ENCODE results near the gene MPRIP. TPM values are rescaled to one million over a fixed set of nuclear protein-coding genes. Genes with fewer than 3 reads are reported as not detected.

MPRIP gene
- total RNA-seq, 2 experiments from 2014 or later = 132 to 135 TPM

DNA sequence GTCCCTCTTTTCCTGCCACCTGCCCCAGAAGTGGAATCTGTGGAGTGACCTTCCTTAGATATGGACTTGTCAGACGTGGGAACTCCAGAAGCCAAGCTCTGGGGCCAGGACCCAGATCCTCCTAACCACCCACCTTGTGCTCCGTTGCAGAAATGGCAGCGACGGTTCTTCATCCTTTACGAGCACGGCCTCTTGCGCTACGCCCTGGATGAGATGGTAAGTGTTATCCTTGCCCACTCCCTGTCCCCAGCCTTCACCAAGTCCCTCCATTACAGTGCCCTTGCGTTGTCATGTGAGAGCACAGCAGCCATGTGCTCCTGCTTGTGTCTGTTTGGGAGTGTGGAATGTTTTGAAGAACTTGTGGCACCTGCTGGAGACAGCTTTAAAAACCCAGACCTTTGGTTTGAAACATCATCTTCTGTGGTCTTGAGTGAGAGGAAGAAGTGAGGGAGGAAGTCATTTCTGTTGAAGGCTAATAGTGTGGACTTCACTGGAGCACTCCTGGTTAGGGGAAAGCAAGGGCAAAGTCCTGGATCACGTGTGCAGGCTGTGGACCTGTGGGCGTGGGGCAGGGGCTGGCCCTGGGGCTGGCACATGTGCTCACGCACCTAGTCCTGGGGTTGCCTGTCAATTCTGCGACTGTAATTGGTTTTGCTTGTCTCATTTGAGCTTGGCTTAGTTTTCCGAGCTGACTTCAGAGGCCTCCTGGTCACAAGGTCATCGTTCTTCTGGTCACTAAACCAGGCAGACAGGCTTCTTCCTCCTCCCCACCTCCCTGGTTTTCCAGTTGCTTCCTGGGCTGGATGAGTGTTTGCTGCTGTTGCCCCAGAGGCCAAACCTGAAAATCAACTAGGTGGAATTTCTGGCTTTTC is 35.8 kb downstream of the MPRIP start:
- ATAC-seq = no peak
- TF ChIP-seq, protein P1, sequence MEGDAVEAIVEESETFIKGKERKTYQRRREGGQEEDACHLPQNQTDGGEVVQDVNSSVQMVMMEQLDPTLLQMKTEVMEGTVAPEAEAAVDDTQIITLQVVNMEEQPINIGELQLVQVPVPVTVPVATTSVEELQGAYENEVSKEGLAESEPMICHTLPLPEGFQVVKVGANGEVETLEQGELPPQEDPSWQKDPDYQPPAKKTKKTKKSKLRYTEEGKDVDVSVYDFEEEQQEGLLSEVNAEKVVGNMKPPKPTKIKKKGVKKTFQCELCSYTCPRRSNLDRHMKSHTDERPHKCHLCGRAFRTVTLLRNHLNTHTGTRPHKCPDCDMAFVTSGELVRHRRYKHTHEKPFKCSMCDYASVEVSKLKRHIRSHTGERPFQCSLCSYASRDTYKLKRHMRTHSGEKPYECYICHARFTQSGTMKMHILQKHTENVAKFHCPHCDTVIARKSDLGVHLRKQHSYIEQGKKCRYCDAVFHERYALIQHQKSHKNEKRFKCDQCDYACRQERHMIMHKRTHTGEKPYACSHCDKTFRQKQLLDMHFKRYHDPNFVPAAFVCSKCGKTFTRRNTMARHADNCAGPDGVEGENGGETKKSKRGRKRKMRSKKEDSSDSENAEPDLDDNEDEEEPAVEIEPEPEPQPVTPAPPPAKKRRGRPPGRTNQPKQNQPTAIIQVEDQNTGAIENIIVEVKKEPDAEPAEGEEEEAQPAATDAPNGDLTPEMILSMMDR (IDR thresholded peaks at IDR 0.05) = no peak
- no peak for DNase-seq
- POLR2A ChIA-PET = interaction anchor here (0.7 kb wide), 1 partner anchor 135 kb away, joined by 3 read pairs; no protein-coding TSS in a partner anchor
- H3K27ac Mint-ChIP-seq = no peak overlapping the region
- peaks cover 4% of the 10 kb centered on the region for H3K36me3 Mint-ChIP-seq (ENCODE audit: low read depth)
- no peaks in the 10 kb centered on the region for H3K9me3 Mint-ChIP-seq
- no peak overlapping the region for H3K4me3 Mint-ChIP-seq
- intact Hi-C loops (cut with micrococcal nuclease) = no loop called here
- CTCF ChIA-PET = no interaction called here
- H3K4me1 Mint-ChIP-seq (ENCODE audit: low read depth) = peaks cover 32% of the 10 kb centered on the region
- H3K27me3 Mint-ChIP-seq = no peaks in the 10 kb centered on the region

DNA sequence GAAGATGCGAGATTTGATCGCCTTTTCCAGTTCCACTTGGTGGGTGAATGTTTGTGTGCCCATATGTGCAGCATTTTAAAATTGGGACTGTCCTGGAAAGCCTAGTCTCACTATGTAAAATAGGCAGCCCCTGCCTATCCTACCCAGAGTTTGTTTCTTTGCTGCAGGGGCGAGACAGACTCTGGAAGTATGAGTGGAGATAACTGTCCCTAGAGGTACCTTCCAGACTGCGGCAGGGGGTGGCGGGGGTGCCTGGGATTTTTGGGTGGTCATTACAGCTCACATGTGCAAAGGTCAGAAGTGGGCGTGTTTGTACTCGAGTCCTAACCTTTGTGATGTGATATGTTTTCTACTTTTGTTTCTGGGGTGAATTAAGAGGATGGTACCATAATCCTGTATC is 36.6 kb downstream of the MPRIP start:
- intact Hi-C loops (cut with micrococcal nuclease) = no loop called here
- Mint-ChIP-seq H3K27me3 (no peaks in the 10 kb centered on the region), H3K4me1 (ENCODE audit: low read depth) (peaks cover 27% of the 10 kb centered on the region), H3K4me3 (no peak overlapping the region), H3K27ac (no peak overlapping the region), H3K9me3 (no peaks in the 10 kb centered on the region), H3K36me3 (ENCODE audit: low read depth) (peaks cover 4% of the 10 kb centered on the region)
- ChIA-PET POLR2A (no interaction called here), CTCF (no interaction called here)
- TF ChIP-seq, protein P1 (IDR thresholded peaks at IDR 0.05) = no peak
- ATAC-seq (no peak), DNase-seq (no peak)

DNA sequence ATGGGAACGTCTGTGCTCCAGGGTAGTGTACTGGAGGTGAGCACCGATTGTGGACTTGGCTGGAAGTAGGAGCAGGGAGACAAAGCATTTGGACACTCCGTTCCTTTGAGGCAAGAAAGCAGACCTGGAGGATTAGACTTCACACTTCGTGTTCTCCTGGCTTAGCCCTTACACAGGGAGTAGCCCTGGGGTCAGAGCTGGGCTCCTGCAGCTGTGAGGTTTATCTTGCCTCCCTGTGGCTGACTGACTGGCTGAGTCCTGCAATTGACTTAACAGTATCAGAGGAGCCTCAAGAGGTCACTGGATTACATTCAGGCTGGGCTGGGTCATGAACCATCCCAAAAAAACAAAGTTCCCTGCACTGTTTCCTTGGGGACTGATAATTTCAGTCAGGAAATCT is 37.1 kb downstream of the MPRIP start:
- no peaks in the 10 kb centered on the region for H3K9me3 Mint-ChIP-seq
- TF ChIP-seq, protein P1 (IDR thresholded peaks at IDR 0.05) = no peak
- CTCF ChIA-PET = no interaction called here
- peaks cover 4% of the 10 kb centered on the region for H3K36me3 Mint-ChIP-seq (ENCODE audit: low read depth)
- H3K27ac Mint-ChIP-seq = no peak overlapping the region
- ATAC-seq = no peak
- H3K4me3 Mint-ChIP-seq = no peak overlapping the region
- H3K4me1 Mint-ChIP-seq (ENCODE audit: low read depth) = peaks cover 22% of the 10 kb centered on the region
- intact Hi-C loops (cut with micrococcal nuclease) = no loop called here
- DNase-seq = no peak
- POLR2A ChIA-PET = no interaction called here
- no peaks in the 10 kb centered on the region for H3K27me3 Mint-ChIP-seq

DNA sequence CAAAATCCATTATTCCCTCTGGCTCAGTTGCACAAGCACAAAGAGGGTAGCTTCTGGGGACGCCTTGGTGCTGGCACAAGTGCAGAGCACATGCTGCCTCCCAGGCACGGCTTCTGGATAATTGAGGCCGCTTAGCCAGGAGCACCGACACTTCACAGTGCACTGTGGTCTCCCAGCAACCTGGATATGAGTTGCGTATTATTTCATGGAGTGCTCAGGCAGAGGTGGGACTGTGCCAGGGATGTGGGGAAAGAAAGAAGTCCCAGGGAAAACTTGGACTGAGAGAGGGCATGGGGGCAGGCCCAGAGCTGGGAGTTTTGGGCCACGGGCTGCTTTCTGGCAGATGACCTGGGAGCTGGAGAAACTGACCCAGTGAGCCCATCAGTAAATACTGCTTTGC is 37.5 kb downstream of the MPRIP start:
- TF ChIP-seq, protein P1 (IDR thresholded peaks at IDR 0.05) = no peak
- H3K36me3 Mint-ChIP-seq (ENCODE audit: low read depth) = peaks cover 4% of the 10 kb centered on the region
- H3K4me1 Mint-ChIP-seq (ENCODE audit: low read depth) = peaks cover 17% of the 10 kb centered on the region
- H3K27me3 Mint-ChIP-seq = no peaks in the 10 kb centered on the region
- no peak overlapping the region for H3K27ac Mint-ChIP-seq
- no peak for DNase-seq
- no peak for ATAC-seq
- no peaks in the 10 kb centered on the region for H3K9me3 Mint-ChIP-seq
- intact Hi-C loops (cut with micrococcal nuclease) = no loop called here
- no peak overlapping the region for H3K4me3 Mint-ChIP-seq
- CTCF ChIA-PET = no interaction called here
- POLR2A ChIA-PET = no interaction called here

DNA sequence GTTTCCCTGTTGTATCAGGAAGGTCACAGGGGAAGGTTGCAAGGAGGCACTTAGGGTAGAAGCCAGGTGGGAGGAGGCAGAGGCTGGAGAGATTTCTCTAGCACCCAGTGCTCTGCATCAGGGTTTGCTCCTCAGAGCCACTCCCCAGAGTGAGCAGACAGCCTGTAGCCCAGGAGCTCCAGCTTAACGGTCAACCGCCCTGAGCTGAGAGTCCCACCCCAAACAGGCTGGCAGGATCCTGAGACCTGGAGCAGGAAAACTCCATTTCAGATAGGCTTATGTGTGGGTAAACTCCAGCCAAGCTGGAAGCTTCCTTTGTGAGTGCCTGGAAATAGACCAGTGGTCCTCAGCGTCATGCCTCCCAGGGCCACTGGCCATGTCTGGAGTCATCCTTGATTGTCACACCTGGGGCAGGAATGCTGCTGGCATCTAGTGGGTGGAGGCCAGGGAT is 37.9 kb downstream of the MPRIP start:
- TF ChIP-seq, protein P1 (IDR thresholded peaks at IDR 0.05) = no peak
- H3K27ac Mint-ChIP-seq = no peak overlapping the region
- no peaks in the 10 kb centered on the region for H3K9me3 Mint-ChIP-seq
- H3K36me3 Mint-ChIP-seq (ENCODE audit: low read depth) = peaks cover 4% of the 10 kb centered on the region
- CTCF ChIA-PET = no interaction called here
- POLR2A ChIA-PET = no interaction called here
- H3K4me3 Mint-ChIP-seq = no peak overlapping the region
- DNase-seq = no peak
- no peak for ATAC-seq
- H3K27me3 Mint-ChIP-seq = no peaks in the 10 kb centered on the region
- peaks cover 13% of the 10 kb centered on the region for H3K4me1 Mint-ChIP-seq (ENCODE audit: low read depth)
- intact Hi-C loops (cut with micrococcal nuclease) = no loop called here

All from activated CD8-positive, alpha-beta T cell treated with anti-CD3 and anti-CD28 coated beads for 36 hours (primary cell).